ENCODE results near the gene GRAP2. TPM values are rescaled to one million over a fixed set of nuclear protein-coding genes. Genes with fewer than 3 reads are reported as not detected.

The GRAP2 gene
- total and polyA plus RNA-seq, 2 experiments from 2014 or later, result 0.42 TPM; not detected in 1

GRCh38 chr22:39923696-39924095, 22.8 kb downstream of the GRAP2 start:
- peaks cover 10% of the 10 kb centered on the region; the same call in 1 of the 2 replicates for H3K4me1 ChIP-seq (ENCODE audit: insufficient read depth)

GRCh38 chr22:39924286-39924685, 23.4 kb downstream of the GRAP2 start:
- no peak overlapping the region for H3K4me2 ChIP-seq
- no peaks in the 10 kb centered on the region for H3F3A ChIP-seq (replicated peaks; ENCODE audit: low read depth)
- no peak overlapping the region for H2AFZ ChIP-seq
- no peaks in the 10 kb centered on the region for H3K36me3 ChIP-seq (ENCODE audit: insufficient read depth)
- no peak overlapping the region for H3K4me3 ChIP-seq
- no peaks in the 10 kb centered on the region for H3K9me2 ChIP-seq (ENCODE audit: insufficient read depth)
- H3K9me3 Mint-ChIP-seq, result no peaks in the 10 kb centered on the region
- no peaks in the 10 kb centered on the region for H3K27me3 Mint-ChIP-seq (ENCODE audit: insufficient read depth, low read depth, poor library complexity)
- H3K4me1 Mint-ChIP-seq, result peaks cover 25% of the 10 kb centered on the region
- H3K27ac Mint-ChIP-seq, result no peak overlapping the region
- no peak overlapping the region for H3K27ac ChIP-seq (ENCODE audit: low read depth)
- H3K4me1 ChIP-seq (ENCODE audit: insufficient read depth), result peaks cover 10% of the 10 kb centered on the region; the same call in 1 of the 2 replicates
- DNase-seq (ENCODE audit: low spot score) (no peak), ATAC-seq (no peak)
- no peaks in the 10 kb centered on the region for H4K20me1 ChIP-seq (replicated peaks; ENCODE audit: insufficient read depth)
- no peaks in the 10 kb centered on the region for H3K27me3 ChIP-seq (ENCODE audit: insufficient read depth)
- no peaks in the 10 kb centered on the region for H3K36me3 Mint-ChIP-seq (ENCODE audit: low read depth)
- no peaks in the 10 kb centered on the region for H3K79me2 ChIP-seq (replicated peaks; ENCODE audit: insufficient read depth)
- no peak overlapping the region for H3K4me3 Mint-ChIP-seq
- TF ChIP-seq EZH2 (IDR thresholded peaks at IDR 0.05; ENCODE audit: low read depth, unreplicated experiment) (no peak), CREB1 (CRISPR knock-in tag; IDR thresholded peaks at IDR 0.05; ENCODE audit: low read depth) (no peak), ZNF114 (CRISPR knock-in tag; IDR thresholded peaks at IDR 0.05) (no peak), ETS1 (IDR thresholded peaks at IDR 0.05) (no peak), JUNB (IDR thresholded peaks at IDR 0.05; ENCODE audit: unreplicated experiment) (no peak)
- TF ChIP-seq, protein P1, sequence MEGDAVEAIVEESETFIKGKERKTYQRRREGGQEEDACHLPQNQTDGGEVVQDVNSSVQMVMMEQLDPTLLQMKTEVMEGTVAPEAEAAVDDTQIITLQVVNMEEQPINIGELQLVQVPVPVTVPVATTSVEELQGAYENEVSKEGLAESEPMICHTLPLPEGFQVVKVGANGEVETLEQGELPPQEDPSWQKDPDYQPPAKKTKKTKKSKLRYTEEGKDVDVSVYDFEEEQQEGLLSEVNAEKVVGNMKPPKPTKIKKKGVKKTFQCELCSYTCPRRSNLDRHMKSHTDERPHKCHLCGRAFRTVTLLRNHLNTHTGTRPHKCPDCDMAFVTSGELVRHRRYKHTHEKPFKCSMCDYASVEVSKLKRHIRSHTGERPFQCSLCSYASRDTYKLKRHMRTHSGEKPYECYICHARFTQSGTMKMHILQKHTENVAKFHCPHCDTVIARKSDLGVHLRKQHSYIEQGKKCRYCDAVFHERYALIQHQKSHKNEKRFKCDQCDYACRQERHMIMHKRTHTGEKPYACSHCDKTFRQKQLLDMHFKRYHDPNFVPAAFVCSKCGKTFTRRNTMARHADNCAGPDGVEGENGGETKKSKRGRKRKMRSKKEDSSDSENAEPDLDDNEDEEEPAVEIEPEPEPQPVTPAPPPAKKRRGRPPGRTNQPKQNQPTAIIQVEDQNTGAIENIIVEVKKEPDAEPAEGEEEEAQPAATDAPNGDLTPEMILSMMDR (conservative IDR thresholded peaks at IDR 0.05; ENCODE audit: low read depth in 2 of 2), result no peak

More at GRCh38 chr22:39923696-39924095, 22.8 kb downstream of the GRAP2 start:
- Histone ChIP-seq H3K36me3 (ENCODE audit: insufficient read depth) (no peaks in the 10 kb centered on the region), H2AFZ (no peak overlapping the region), H4K20me1 (replicated peaks; ENCODE audit: insufficient read depth) (no peaks in the 10 kb centered on the region), H3K4me3 (no peak overlapping the region), H3K27me3 (ENCODE audit: insufficient read depth) (no peaks in the 10 kb centered on the region), H3K27ac (ENCODE audit: low read depth) (no peak overlapping the region), H3K79me2 (replicated peaks; ENCODE audit: insufficient read depth) (no peaks in the 10 kb centered on the region), H3K9me2 (ENCODE audit: insufficient read depth) (no peaks in the 10 kb centered on the region), H3F3A (replicated peaks; ENCODE audit: low read depth) (no peaks in the 10 kb centered on the region), H3K4me2 (no peak overlapping the region)
- Mint-ChIP-seq H3K27me3 (ENCODE audit: insufficient read depth, low read depth, poor library complexity) (no peaks in the 10 kb centered on the region), H3K9me3 (no peaks in the 10 kb centered on the region), H3K36me3 (ENCODE audit: low read depth) (no peaks in the 10 kb centered on the region), H3K4me1 (peaks cover 25% of the 10 kb centered on the region), H3K4me3 (no peak overlapping the region), H3K27ac (no peak overlapping the region)
- DNase-seq (ENCODE audit: low spot score) (no peak), ATAC-seq (no peak)
- TF ChIP-seq EZH2 (IDR thresholded peaks at IDR 0.05; ENCODE audit: low read depth, unreplicated experiment) (no peak), STAT1 (IDR thresholded peaks at IDR 0.05; ENCODE audit: unreplicated experiment) (no peak), ZNF331 (CRISPR knock-in tag; IDR thresholded peaks at IDR 0.05; ENCODE audit: low read depth) (no peak), EZH2phosphoT487 (IDR thresholded peaks at IDR 0.05; ENCODE audit: unreplicated experiment) (no peak), REST (IDR thresholded peaks at IDR 0.05; ENCODE audit: unreplicated experiment) (no peak), JUNB (IDR thresholded peaks at IDR 0.05; ENCODE audit: unreplicated experiment) (no peak), POLR2AphosphoS5 (IDR thresholded peaks at IDR 0.05; ENCODE audit: low read depth) (no peak)
